HG03135 (cell line): ENCODE data around the gene SHROOM3.
"Not testable (repeated sequence)": the region's sequence is repeated elsewhere in the genome, so short reads cannot be mapped to it uniquely, and the experiment has no call there.

Experiments used
- ATAC-seq: cut with Tn5 transposase; IDR thresholded peaks from one replicate; pipeline ENCODE4 v1.9.1; 2021; ENCODE audit warnings: mild to moderate bottlenecking, moderate library complexity; ENCODE audit not compliant: unreplicated experiment

The SHROOM3 gene

GRCh38 chr4:76443376-76443775 lies 8.3 kb downstream of the SHROOM3 start:
- ATAC-seq: no peak

- ATAC-seq: no peak
These were observed 10.9 kb downstream of the SHROOM3 start for GRCh38 chr4:76445911-76446310.

- no peak for ATAC-seq
These were observed 12.4 kb downstream of the SHROOM3 start for GRCh38 chr4:76447393-76447851.

- no peak for ATAC-seq
These were observed 13.2 kb downstream of the SHROOM3 start for GRCh38 chr4:76448211-76448610.

GRCh38 chr4:76449362-76449767 lies 14.3 kb downstream of the SHROOM3 start:
- no peak for ATAC-seq

- ATAC-seq: no peak
These were observed 14.8 kb downstream of the SHROOM3 start for GRCh38 chr4:76449833-76450232.

GRCh38 chr4:76453232-76453631 lies 18.2 kb downstream of the SHROOM3 start:
- no peak for ATAC-seq

- ATAC-seq: not testable (repeated sequence)
These were observed 19.0 kb downstream of the SHROOM3 start for GRCh38 chr4:76454073-76454472.

GRCh38 chr4:76457885-76458284 lies 22.9 kb downstream of the SHROOM3 start:
- ATAC-seq: no peak

- no peak for ATAC-seq
These were observed 23.3 kb downstream of the SHROOM3 start for GRCh38 chr4:76458297-76458696.

- ATAC-seq: no peak
These were observed 23.8 kb downstream of the SHROOM3 start for GRCh38 chr4:76458825-76459224.

GRCh38 chr4:76459291-76459723 lies 24.3 kb downstream of the SHROOM3 start:
- no peak for ATAC-seq

- no peak for ATAC-seq
These were observed 28.5 kb downstream of the SHROOM3 start for GRCh38 chr4:76463568-76463967.

GRCh38 chr4:76470064-76470463 lies 35.0 kb downstream of the SHROOM3 start:
- no peak for ATAC-seq

- ATAC-seq: no peak
These were observed 35.5 kb downstream of the SHROOM3 start for GRCh38 chr4:76470532-76470931.

- no peak for ATAC-seq
These were observed 41.5 kb downstream of the SHROOM3 start for GRCh38 chr4:76476571-76476970.

- ATAC-seq: no peak
These were observed 49.6 kb downstream of the SHROOM3 start for GRCh38 chr4:76484654-76485053.

- ATAC-seq: no peak
These were observed 50.4 kb downstream of the SHROOM3 start for GRCh38 chr4:76485450-76485849.

GRCh38 chr4:76486588-76487276 lies 51.7 kb downstream of the SHROOM3 start:
- no peak for ATAC-seq

GRCh38 chr4:76487621-76488020 lies 52.6 kb downstream of the SHROOM3 start:
- no peak for ATAC-seq

- ATAC-seq: no peak
These were observed 53.4 kb downstream of the SHROOM3 start for GRCh38 chr4:76488455-76488854.

GRCh38 chr4:76488888-76489685 lies 54.1 kb downstream of the SHROOM3 start:
- ATAC-seq: no peak
